ENCODE measurements around the gene GALNT1.

The GALNT1 gene

GRCh38 chr18:35618696-35619095, 37.2 kb downstream of the GALNT1 start:
- no peak for DNase-seq (ENCODE audit: low spot score)

DNA sequence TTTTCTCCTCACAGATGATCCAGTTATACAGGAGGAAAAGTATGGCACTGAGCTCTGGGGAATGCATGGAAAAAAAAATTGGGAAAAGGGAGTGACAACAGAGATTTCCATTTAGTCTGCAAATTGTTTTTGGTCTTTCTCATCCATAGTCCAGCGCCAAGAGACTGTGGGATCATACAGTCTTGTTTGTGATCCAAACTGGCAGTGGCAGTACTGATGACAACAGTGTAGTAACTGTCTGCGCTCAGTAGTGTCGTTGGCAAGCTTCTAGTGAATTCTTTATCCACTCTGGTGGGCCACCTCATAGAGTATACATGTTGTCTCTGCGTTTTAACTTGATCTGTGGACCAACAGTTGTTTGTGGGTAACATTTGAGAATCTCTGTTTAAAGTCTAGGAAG, 37.9 kb downstream of the GALNT1 start:
- DNase-seq (ENCODE audit: low spot score), result no peak

DNA sequence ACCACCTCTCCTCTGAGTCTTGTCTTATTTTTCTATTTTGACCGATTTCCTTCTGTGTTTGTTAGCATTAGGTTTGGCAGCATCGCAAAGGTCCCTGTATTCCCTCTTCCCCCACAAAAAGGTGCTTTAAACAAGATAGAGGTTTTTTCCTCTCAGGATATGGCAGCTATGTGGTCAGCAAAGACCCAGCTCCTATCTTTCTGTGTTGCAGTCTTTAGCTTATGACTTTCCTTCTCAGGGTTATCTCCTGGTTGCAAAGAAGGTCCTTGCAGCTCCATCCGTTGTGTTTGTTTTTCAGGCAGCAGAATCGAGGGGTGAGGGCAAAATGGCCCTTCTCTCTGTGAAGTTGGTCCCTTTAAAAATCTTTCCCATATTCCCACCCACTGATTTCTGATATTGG, 38.4 kb downstream of the GALNT1 start:
- no peak for DNase-seq (ENCODE audit: low spot score)

DNA sequence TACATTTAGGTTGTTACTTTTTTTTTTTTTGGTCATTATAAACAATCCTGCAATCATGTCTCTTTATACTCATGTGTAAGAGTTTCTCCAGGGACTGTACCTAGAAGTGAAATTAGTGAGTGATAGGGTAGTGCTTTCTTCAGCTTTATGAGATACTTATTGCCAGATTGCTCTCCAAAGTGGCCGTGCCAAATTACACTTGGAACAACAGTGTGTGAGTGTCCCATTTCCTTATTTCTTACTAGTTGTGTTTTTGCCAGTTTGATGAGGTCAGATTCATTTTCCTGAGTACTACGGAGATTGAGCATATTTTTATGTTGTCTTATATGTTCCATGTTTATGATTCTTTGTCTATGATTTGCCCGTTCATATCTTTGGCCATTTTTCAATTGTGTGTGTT, 39.2 kb downstream of the GALNT1 start:
- DNase-seq (ENCODE audit: low spot score), result no peak

DNA sequence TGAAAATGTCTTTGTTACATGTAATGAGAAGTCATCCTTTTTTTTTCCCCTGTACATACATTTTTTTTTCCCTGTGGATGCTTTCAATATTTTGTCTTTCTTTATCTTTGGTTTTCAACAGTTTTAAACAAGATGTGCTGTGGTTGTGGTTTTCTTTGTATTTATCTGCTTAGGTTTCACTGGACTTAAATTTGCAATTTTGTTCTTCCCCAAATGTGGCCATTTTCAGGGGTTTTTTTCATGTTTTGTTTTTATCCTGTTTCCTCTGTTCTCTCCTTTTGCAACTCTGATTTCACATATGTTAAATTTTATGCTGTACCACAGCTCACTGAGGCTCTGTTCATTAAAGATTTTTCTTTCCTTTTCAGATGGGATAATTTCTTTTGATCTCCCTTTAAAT, 41.7 kb downstream of the GALNT1 start:
- DNase-seq (ENCODE audit: low spot score), result no peak

- DNase-seq (ENCODE audit: low spot score), result peak; percentile 29
Observed at GRCh38 chr18:35624146-35624545, 42.6 kb downstream of the GALNT1 start.

DNA sequence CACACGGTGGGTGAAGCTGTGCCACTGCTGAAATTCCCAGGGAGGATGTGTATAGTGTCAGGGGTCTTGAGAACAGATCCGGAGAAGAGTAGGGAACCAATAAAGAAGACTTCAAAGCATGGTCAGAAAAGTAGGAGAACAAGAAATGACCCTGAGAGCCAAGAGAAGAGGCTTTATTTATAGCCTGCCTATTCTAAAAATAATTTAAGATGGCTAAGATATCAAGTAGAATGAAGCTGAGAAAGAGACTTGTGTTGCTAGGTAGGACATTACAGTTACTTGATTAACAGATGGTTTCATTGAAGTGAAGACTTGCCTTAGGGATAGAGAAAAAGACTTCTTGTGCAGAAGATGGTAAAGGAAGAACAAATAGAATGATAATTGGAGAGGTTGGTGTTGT, 43.7 kb downstream of the GALNT1 start:
- DNase-seq (ENCODE audit: low spot score), result no peak

- no peak for DNase-seq (ENCODE audit: low spot score)
Observed at GRCh38 chr18:35633761-35634160, 52.2 kb downstream of the GALNT1 start.

GRCh38 chr18:35634323-35634722, 52.8 kb downstream of the GALNT1 start:
- no peak for DNase-seq (ENCODE audit: low spot score)

DNA sequence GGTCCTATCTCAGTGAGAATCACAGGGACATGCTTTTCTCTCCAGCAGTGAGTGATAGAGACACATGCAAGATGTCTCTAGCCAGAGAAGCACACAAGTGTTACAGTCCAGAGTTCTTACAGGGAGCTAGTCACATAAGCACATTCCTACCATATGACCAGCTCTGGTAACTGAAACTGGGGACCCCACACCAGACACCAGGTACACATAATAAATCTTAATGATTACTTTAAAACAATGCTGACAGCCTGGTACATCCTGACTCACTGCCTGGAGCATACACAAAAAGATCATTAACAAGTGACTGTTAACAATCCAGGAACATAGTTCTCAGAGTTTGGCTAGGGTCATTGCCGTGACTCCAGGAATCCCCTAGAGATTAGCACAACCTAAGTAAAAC, 53.6 kb downstream of the GALNT1 start:
- no peak for DNase-seq (ENCODE audit: low spot score)

DNA sequence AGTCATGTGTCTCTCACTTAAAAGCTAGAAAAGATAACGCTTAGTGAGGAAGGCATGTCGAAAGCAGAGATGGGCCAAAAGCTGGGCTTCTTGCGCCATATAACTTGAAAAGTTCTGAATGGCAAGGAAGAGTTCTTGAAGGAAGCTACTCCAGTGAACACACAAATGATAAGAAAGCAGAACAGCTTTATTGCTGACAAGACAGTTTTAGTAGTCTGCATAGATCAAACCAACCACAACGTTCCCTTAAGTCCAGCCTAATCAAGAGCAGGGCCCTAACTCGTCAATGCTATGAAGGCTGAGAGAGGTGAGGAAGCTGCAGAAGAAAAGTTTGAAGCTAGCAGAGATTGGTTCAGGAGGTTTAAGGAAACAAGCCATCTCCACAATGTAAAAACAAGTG, 55.7 kb downstream of the GALNT1 start:
- DNase-seq (ENCODE audit: low spot score), result no peak

GRCh38 chr18:35639296-35639695, 57.8 kb downstream of the GALNT1 start:
- no peak for DNase-seq (ENCODE audit: low spot score)

- DNase-seq (ENCODE audit: low spot score), result no peak
Observed at GRCh38 chr18:35641467-35641866, 59.9 kb downstream of the GALNT1 start.

- DNase-seq (ENCODE audit: low spot score), result no peak
Observed at GRCh38 chr18:35641916-35642315, 60.4 kb downstream of the GALNT1 start.

DNA sequence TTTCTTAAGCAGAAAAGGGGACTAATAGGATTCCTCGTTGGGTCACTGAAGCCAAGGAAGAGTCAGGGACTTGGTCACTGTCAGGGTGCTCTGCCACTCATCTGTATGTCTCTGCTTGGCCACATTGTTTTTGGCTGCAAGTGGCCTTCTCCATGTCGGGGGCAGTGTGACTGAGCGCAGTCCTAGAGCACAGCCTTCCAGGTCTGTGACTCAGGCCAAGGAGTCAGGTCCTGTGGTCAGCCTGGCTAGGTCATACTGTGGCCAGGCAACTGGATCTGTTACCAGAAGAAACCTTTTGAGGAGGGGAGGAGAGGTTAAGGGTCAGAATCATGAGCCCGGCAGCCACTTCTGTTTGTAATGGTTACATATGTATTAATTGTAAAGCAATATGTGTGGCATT, 61.3 kb downstream of the GALNT1 start:
- no peak for DNase-seq (ENCODE audit: low spot score)

- DNase-seq (ENCODE audit: low spot score), result no peak
Observed at GRCh38 chr18:35646449-35646848, 64.9 kb downstream of the GALNT1 start.

GRCh38 chr18:35653392-35654135, 72.0 kb downstream of the GALNT1 start:
- no peak for DNase-seq (ENCODE audit: low spot score)

DNA sequence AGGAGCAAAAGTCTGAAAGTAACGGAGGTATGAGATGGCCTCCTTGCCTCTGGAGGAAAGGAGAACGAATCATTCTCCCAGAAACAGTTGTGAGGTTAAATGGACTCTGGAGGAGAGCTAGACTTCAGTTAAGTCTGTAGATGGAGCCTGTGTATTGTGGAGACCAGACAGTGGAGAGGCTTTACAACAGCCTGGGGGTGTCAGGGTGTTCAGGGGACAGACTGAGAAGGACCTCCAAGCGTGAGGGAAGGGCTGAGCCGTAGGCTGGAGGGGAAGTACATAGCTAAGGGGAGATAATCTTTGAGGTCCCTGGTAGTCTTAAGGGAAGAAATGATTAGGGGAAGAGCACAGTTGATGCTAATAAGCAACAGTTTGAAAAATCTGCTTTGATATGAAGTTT, 76.6 kb downstream of the GALNT1 start:
- no peak for DNase-seq (ENCODE audit: low spot score)

GRCh38 chr18:35661483-35662146, 80.1 kb downstream of the GALNT1 start:
- peak; percentile 5 for DNase-seq (ENCODE audit: low spot score)

GRCh38 chr18:35662293-35663062, 80.9 kb downstream of the GALNT1 start:
- no peak for DNase-seq (ENCODE audit: low spot score)

- DNase-seq (ENCODE audit: low spot score), result no peak
Observed at GRCh38 chr18:35671966-35672603, 90.5 kb downstream of the GALNT1 start.

DNA sequence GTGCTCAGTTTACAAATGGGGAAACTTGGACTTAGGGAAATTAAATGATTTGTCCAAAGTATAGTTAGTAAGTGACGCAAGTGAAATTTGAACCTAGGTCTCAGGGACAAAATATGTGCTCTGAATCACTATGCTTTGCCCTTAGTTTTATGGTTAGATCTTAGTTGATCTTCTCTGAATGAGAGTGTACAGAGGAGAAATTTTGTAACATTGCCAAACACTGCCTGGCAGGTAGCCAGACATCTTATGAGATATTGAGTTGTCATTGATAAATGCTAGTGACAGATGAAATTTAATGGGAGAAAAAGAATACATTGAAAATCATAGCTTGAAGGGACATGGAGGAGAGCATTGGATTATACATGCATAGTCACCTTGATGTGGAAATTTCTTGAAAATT, 91.4 kb downstream of the GALNT1 start:
- no peak for DNase-seq (ENCODE audit: low spot score)

DNA sequence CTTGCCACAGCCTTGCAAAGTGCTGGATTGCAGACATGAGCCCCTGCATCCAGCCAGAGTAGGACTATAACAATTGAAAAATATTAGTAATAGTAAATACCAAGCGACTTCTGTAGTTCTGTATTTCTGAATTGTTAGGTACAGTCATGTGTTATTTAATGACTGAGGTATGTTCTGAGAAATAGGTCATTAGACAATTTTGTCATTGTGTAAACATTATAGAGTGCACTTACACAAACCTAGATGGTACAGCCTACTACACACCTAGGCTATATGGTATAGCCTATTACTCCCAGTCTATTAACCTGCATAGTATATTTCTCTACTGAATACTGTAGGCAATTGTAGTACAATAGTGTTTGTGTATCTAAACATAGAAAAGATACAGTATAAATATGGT, 92.1 kb downstream of the GALNT1 start:
- DNase-seq (ENCODE audit: low spot score), result no peak
